K562 (cell line): ENCODE measurements around the gene CCDC82. TPM values are rescaled to one million over a fixed set of nuclear protein-coding genes. Genes with fewer than 3 reads are reported as not detected.

ENCODE experiments used
- BHLHE40 ChIP-seq: IDR thresholded peaks from 2 replicates; pipeline ENCODE4 v1.6.1; 2011; ENCODE audit warnings: low read length, improper control_type of control experiment
- CEBPB ChIP-seq: fragments of 450-650 bp; IDR thresholded peaks from 2 replicates; pipeline ENCODE4 v1.6.1; 2016; ENCODE audit warnings: missing genetic modification characterization, missing compliant biosample characterization
- GATAD2A ChIP-seq: fragments of 450-650 bp; IDR thresholded peaks from 2 replicates; pipeline ENCODE4 v1.6.1; 2017
- JUN ChIP-seq, 2 experiments: sonication (generic) in 1 of 2; formaldehyde crosslinking in 1 of 2; IDR thresholded peaks; 2 replicates each; pipeline versions ENCODE4 v1.6.1 to v1.8.0; 2012 to 2022; ENCODE audit warnings: borderline replicate concordance in 2 of 2, mild to moderate bottlenecking in 2 of 2, improper control_type of control experiment in 1 of 2, low read depth in 1 of 2, low read length in 1 of 2, missing genetic modification reagents in 1 of 2
- JUND ChIP-seq, 2 experiments: IDR thresholded peaks; 2 replicates in 1 of 2; 3 replicates in 1 of 2; pipeline ENCODE4 v1.6.1; 2011; ENCODE audit warnings: borderline replicate concordance in 2 of 2, low read depth in 2 of 2, low read length in 2 of 2, improper control_type of control experiment in 1 of 2, missing biosample characterization in 1 of 2, missing genetic modification characterization in 1 of 2, missing genetic modification reagents in 1 of 2
- KAT8 ChIP-seq: fragments of 450-650 bp; IDR thresholded peaks from 2 replicates; pipeline ENCODE4 v1.6.1; 2016; ENCODE audit warnings: low read depth, mild to moderate bottlenecking
- KDM1A ChIP-seq, 2 experiments: fragments of 450-650 bp; IDR thresholded peaks; 2 replicates each; pipeline ENCODE4 v1.6.1; 2016; ENCODE audit warnings: mild to moderate bottlenecking in 2 of 2
- KLF1 ChIP-seq: fragments of 450-650 bp; IDR thresholded peaks from 2 replicates; pipeline ENCODE4 v1.6.1; 2016; ENCODE audit warnings: missing genetic modification characterization, missing compliant biosample characterization
- MEF2A ChIP-seq: IDR thresholded peaks from 2 replicates; pipeline ENCODE4 v1.6.1; 2011; ENCODE audit warnings: low read depth, mild to moderate bottlenecking, low read length, moderate library complexity; ENCODE audit not compliant: control insufficient read depth
- SMARCA4 ChIP-seq: fragments of 450-650 bp; IDR thresholded peaks from 2 replicates; pipeline ENCODE4 v1.6.1; 2016
- TAF9B ChIP-seq: fragments of 450-650 bp; IDR thresholded peaks from 2 replicates; pipeline ENCODE4 v1.6.1; 2018; ENCODE audit warnings: mild to moderate bottlenecking; ENCODE audit not compliant: partially characterized antibody
- ZFX ChIP-seq: sonication (generic); formaldehyde crosslinking; IDR thresholded peaks from 2 replicates; pipeline ENCODE4 v1.8.0; 2022; ENCODE audit warnings: mild to moderate bottlenecking, missing genetic modification reagents, moderate library complexity
- ZNF766 ChIP-seq: fragments of 200-800 bp; sonication (Bioruptor generic); conservative IDR thresholded peaks from 2 replicates; pipeline ENCODE4 v1.6.1; 2016; ENCODE audit warnings: missing genetic modification characterization, missing compliant biosample characterization
- polyA plus RNA-seq, 8 experiments: library from polyadenylated mRNA; depleted of rRNA in 4 of 8; stranded (reverse) in 5 of 8; unstranded in 3 of 8; fragments of >200 nt; fragmentation: Nextera tagmentation in 2 of 8; fragmentation: Illumina TruSeq in 1 of 8; extraction: Ambion mirVana in 2 of 8; extraction: Trizol in 1 of 8; gene quantifications; 2 replicates each; pipeline versions ENCODE4 v1.2.1 to v1.2.3, GENCODE V29; 2011 to 2014; ENCODE audit warnings: inconsistent platforms in 1 of 8, missing spikeins in 1 of 8
- total RNA-seq, 7 experiments: library from RNA; depleted of rRNA in 6 of 7; stranded (reverse); fragments of >200 nt in 6 of 7; fragmentation: Illumina TruSeq in 2 of 7; extraction: Trizol in 2 of 7; gene quantifications; 2 replicates each; pipeline versions ENCODE4 v1.2.1 to v1.2.3, GENCODE V29; 2011 to 2021; ENCODE audit warnings: low replicate concordance in 1 of 7
- TF ChIP-seq, protein P1 (sequence below): fragments of 450-650 bp; IDR thresholded peaks from 2 replicates; pipeline ENCODE4 v1.6.1; 2017; ENCODE audit warnings: antibody characterized with exemption, mild to moderate bottlenecking
- TF ChIP-seq, protein P2 (sequence below): IDR thresholded peaks from 3 replicates; pipeline ENCODE4 v1.6.1; 2011; ENCODE audit warnings: borderline replicate concordance, mild to moderate bottlenecking; ENCODE audit not compliant: insufficient read length, insufficient read depth
- TF ChIP-seq, protein P3 (sequence below): sonication (generic); formaldehyde crosslinking; IDR thresholded peaks from 2 replicates; pipeline ENCODE4 v1.8.0; 2022; ENCODE audit warnings: mild to moderate bottlenecking, missing genetic modification reagents

The CCDC82 gene
- total and polyA plus RNA-seq, 9 of the 15 experiments (the other 6 are each of a cell fraction or from before 2014, with no cell fraction given): 12.5 to 51.3 (median 24.5) TPM

DNA sequence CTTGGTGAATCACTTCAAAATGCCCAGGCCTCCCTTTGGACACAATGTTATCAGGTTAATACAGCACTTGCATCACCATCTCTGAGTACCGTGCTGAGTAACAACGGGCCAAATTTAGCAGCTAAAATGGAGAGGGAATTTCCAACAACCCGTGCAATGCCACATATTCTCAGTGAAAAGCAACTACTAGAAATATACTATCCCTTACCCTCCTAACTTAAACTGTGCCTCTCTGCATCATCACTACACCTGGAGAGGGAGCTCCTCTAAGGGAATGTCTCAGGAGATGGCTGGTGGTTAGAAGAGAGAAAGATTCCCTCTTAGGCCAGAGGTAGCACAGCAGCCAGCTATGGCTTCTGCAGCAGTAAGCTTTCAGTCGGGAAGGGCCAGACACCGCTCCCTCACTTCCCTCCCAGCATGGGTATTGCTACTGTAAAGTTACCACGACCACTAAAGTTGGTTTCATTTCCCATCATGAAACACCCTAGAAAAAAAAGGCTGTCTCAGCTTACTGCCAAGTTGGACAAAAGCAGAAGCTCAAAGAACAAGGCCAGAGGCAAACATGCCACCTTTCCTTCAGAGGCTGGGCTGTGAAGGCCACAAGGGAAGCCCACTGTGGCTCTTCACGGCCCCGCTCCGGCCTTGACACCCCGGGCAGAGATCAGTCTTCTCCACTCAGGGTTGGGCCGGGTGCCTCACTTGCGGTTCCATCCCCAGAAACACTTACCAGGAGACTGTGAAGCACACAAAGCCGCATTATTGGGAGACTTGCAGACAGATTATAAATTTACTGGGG is 50.6 kb downstream of the CCDC82 start (continued):
- TF ChIP-seq, protein P1, sequence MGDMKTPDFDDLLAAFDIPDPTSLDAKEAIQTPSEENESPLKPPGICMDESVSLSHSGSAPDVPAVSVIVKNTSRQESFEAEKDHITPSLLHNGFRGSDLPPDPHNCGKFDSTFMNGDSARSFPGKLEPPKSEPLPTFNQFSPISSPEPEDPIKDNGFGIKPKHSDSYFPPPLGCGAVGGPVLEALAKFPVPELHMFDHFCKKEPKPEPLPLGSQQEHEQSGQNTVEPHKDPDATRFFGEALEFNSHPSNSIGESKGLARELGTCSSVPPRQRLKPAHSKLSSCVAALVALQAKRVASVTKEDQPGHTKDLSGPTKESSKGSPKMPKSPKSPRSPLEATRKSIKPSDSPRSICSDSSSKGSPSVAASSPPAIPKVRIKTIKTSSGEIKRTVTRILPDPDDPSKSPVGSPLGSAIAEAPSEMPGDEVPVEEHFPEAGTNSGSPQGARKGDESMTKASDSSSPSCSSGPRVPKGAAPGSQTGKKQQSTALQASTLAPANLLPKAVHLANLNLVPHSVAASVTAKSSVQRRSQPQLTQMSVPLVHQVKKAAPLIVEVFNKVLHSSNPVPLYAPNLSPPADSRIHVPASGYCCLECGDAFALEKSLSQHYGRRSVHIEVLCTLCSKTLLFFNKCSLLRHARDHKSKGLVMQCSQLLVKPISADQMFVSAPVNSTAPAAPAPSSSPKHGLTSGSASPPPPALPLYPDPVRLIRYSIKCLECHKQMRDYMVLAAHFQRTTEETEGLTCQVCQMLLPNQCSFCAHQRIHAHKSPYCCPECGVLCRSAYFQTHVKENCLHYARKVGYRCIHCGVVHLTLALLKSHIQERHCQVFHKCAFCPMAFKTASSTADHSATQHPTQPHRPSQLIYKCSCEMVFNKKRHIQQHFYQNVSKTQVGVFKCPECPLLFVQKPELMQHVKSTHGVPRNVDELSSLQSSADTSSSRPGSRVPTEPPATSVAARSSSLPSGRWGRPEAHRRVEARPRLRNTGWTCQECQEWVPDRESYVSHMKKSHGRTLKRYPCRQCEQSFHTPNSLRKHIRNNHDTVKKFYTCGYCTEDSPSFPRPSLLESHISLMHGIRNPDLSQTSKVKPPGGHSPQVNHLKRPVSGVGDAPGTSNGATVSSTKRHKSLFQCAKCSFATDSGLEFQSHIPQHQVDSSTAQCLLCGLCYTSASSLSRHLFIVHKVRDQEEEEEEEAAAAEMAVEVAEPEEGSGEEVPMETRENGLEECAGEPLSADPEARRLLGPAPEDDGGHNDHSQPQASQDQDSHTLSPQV: 0 out of 2 replicates have a peak, but pooled peaks have one; percentile 17
- no peak for TF ChIP-seq KLF1 (tag)
- 0 out of 2 replicates have a peak, but pooled peaks have one; percentile 20 for TF ChIP-seq JUND (IDR thresholded peaks at IDR 0.05; ENCODE audit: borderline replicate concordance, low read depth, low read length)
- no peak for TF ChIP-seq JUND (tag; IDR thresholded peaks at IDR 0.05; ENCODE audit: borderline replicate concordance, low read depth, low read length)
- no peak for TF ChIP-seq JUN (IDR thresholded peaks at IDR 0.05; ENCODE audit: borderline replicate concordance, low read depth, low read length)
- no peak for TF ChIP-seq JUN (CRISPR knock-in tag; IDR thresholded peaks at IDR 0.05; ENCODE audit: borderline replicate concordance)
- 0 out of 2 replicates have a peak, but pooled peaks have one; percentile 13 for TF ChIP-seq SMARCA4
- TF ChIP-seq, protein P2, sequence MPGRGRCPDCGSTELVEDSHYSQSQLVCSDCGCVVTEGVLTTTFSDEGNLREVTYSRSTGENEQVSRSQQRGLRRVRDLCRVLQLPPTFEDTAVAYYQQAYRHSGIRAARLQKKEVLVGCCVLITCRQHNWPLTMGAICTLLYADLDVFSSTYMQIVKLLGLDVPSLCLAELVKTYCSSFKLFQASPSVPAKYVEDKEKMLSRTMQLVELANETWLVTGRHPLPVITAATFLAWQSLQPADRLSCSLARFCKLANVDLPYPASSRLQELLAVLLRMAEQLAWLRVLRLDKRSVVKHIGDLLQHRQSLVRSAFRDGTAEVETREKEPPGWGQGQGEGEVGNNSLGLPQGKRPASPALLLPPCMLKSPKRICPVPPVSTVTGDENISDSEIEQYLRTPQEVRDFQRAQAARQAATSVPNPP: no peak
- TF ChIP-seq KAT8: no peak
- TF ChIP-seq KDM1A (IDR thresholded peaks at IDR 0.05): 0 out of 4 replicates have a peak, but pooled peaks of 1 of the 2 experiments have one; percentile 7
- TF ChIP-seq BHLHE40: 0 out of 2 replicates have a peak, but pooled peaks have one; percentile 31
- TF ChIP-seq CEBPB: peak; percentile 46
- TF ChIP-seq, protein P3, sequence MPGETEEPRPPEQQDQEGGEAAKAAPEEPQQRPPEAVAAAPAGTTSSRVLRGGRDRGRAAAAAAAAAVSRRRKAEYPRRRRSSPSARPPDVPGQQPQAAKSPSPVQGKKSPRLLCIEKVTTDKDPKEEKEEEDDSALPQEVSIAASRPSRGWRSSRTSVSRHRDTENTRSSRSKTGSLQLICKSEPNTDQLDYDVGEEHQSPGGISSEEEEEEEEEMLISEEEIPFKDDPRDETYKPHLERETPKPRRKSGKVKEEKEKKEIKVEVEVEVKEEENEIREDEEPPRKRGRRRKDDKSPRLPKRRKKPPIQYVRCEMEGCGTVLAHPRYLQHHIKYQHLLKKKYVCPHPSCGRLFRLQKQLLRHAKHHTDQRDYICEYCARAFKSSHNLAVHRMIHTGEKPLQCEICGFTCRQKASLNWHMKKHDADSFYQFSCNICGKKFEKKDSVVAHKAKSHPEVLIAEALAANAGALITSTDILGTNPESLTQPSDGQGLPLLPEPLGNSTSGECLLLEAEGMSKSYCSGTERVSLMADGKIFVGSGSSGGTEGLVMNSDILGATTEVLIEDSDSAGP (CRISPR knock-in tag): no peak
- no peak for TF ChIP-seq TAF9B
- TF ChIP-seq ZNF766: 0 out of 2 replicates have a peak, but pooled peaks have one; percentile 33
- 0 out of 2 replicates have a peak, but pooled peaks have one; percentile 19 for TF ChIP-seq GATAD2A
- 0 out of 2 replicates have a peak, but pooled peaks have one; percentile 46 for TF ChIP-seq MEF2A
- TF ChIP-seq ZFX (CRISPR knock-in tag): peak; percentile 54
